ENCODE measurements around the gene TMEM233. TPM values are rescaled to one million over a fixed set of nuclear protein-coding genes. Genes with fewer than 3 reads are reported as not detected.

TMEM233 gene
- total and polyA plus RNA-seq, 2 of the 8 experiments (the other 6 are each of a cell fraction or from before 2014, with no cell fraction given) = 0.09 TPM

GRCh38 chr12:119603767-119604166 lies 10.2 kb downstream of the TMEM233 start:
- CTCF ChIA-PET (ENCODE audit: partially characterized antibody) = interaction anchor here (1.1 to 1.5 kb wide), 2 partner anchors 11 to 39 kb away, joined by 3 read pairs; no protein-coding TSS in a partner anchor
- H2BK15ac ChIP-seq (ENCODE audit: low read length) = no peak overlapping the region
- H4K5ac ChIP-seq (ENCODE audit: insufficient read length, low read depth, low read length) = no peak overlapping the region
- H3K23me2 ChIP-seq (ENCODE audit: low read depth, low read length) = no peaks in the 10 kb centered on the region
- DNase-seq (ENCODE audit: low read depth in 1 of 2, low spot score in 2 of 2) (no peak), FAIRE-seq (no peak)
- H2AK5ac ChIP-seq (ENCODE audit: low read depth, low read length) = no peak overlapping the region
- H3K4ac ChIP-seq (replicated peaks; ENCODE audit: insufficient read length, low read depth, low read length) = no peak overlapping the region
- H3K4me1 ChIP-seq (replicated peaks in 1 of 4; ENCODE audit: control insufficient read depth in 3 of 4, insufficient read depth in 4 of 4, low read length in 3 of 4) = no peaks in the 10 kb centered on the region
- no peak overlapping the region for H3K56ac ChIP-seq (replicated peaks; ENCODE audit: insufficient read length, low read depth, low read length)
- no peak overlapping the region for H2BK5ac ChIP-seq (ENCODE audit: low read depth, low read length)
- H3K27ac ChIP-seq (ENCODE audit: low read depth, low read length) = no peak overlapping the region
- H2BK20ac ChIP-seq (ENCODE audit: low read length) = no peak overlapping the region
- WGBS, 2 experiments (ENCODE audit: extremely low coverage in 1 of 2, insufficient coverage in 1 of 2, insufficient read length in 1 of 2, insufficient replicate concordance in 2 of 2, low coverage in 1 of 2, low lambda C conversion rate in 2 of 2, missing lambda C conversion rate in 1 of 2) = 91% methylated on average over 2 of the region's 2 CpGs; no CpG with 5 or more reads in 1 of the 2 experiments
- no peak overlapping the region for H3K4me3 ChIP-seq (ENCODE audit: extremely low read depth in 1 of 4, insufficient read depth in 2 of 4, low read depth in 3 of 4, low read length in 4 of 4)
- peaks cover 0 to 1% of the 10 kb centered on the region in 2 experiments for H4K20me1 ChIP-seq (replicated peaks in 1 of 2; ENCODE audit: control insufficient read depth in 1 of 2, insufficient read depth in 2 of 2, low read length in 2 of 2)
- H3K4me2 ChIP-seq (ENCODE audit: insufficient read depth in 1 of 2, low read depth in 2 of 2, low read length in 2 of 2) = no peak overlapping the region
- H3K27me3 ChIP-seq (replicated peaks in 1 of 4; ENCODE audit: control insufficient read depth in 3 of 4, extremely low read depth in 1 of 4, insufficient read depth in 3 of 4, low read length in 3 of 4) = 0 out of 7 replicates have a peak, but pooled peaks cover 0 to 2% (median 0%) of the 10 kb centered on the region in 4 experiments
- no peak overlapping the region for H3K18ac ChIP-seq (ENCODE audit: extremely low read depth, low read length)
- no peak overlapping the region for H4K91ac ChIP-seq (replicated peaks; ENCODE audit: insufficient read length, low read length)
- no peak overlapping the region for H2BK120ac ChIP-seq (replicated peaks; ENCODE audit: low read depth, low read length)
- no peaks in the 10 kb centered on the region for H3K36me3 ChIP-seq (ENCODE audit: control insufficient read depth in 2 of 4, insufficient read depth in 4 of 4, low read length in 3 of 4)
- no peak overlapping the region for H3K23ac ChIP-seq (ENCODE audit: insufficient read length)
- H3K9me3 ChIP-seq (ENCODE audit: insufficient read depth in 2 of 2, low read depth in 1 of 2, low read length in 1 of 2) = no peaks in the 10 kb centered on the region
- H2BK12ac ChIP-seq (ENCODE audit: low read depth, low read length) = no peak overlapping the region
- H3K79me2 ChIP-seq (ENCODE audit: control insufficient read depth in 1 of 2, insufficient read depth in 2 of 2, low read length in 2 of 2) = no peaks in the 10 kb centered on the region
- H4K8ac ChIP-seq (ENCODE audit: extremely low read depth, insufficient read depth, low read length) = no peak overlapping the region
- H3K79me1 ChIP-seq (ENCODE audit: low read depth, low read length) = no peaks in the 10 kb centered on the region
- no peak overlapping the region for H3K9ac ChIP-seq (replicated peaks in 1 of 4; ENCODE audit: extremely low read depth in 1 of 4, low read depth in 3 of 4, low read length in 3 of 4)
- no peak overlapping the region for H3K14ac ChIP-seq (ENCODE audit: insufficient read length)
- no peak overlapping the region for H2AFZ ChIP-seq (ENCODE audit: low read length)
- POLR2A ChIA-PET (ENCODE audit: partially characterized antibody) = no interaction called here
- TF ChIP-seq GABPA (IDR thresholded peaks at IDR 0.05; ENCODE audit: borderline replicate concordance, insufficient read depth, low read length) = no peak
- TF ChIP-seq CREB1 (IDR thresholded peaks at IDR 0.05) = no peak
- no peak for TF ChIP-seq GTF2F1 (IDR thresholded peaks at IDR 0.05; ENCODE audit: borderline replicate concordance, low read depth, low read length)
- TF ChIP-seq RFX5 (IDR thresholded peaks at IDR 0.05; ENCODE audit: borderline replicate concordance, low read depth, low read length) = no peak
- TF ChIP-seq EP300 (IDR thresholded peaks at IDR 0.05; ENCODE audit: borderline replicate concordance in 1 of 2, low read depth in 2 of 2, low read length in 2 of 2) = no peak
- TF ChIP-seq KDM5A (IDR thresholded peaks at IDR 0.05; ENCODE audit: low read length) = no peak
- TF ChIP-seq CHD1 (IDR thresholded peaks at IDR 0.05; ENCODE audit: low read depth, low read length) = no peak
- no peak for TF ChIP-seq BACH1 (IDR thresholded peaks at IDR 0.05; ENCODE audit: low read length)
- TF ChIP-seq TBP (IDR thresholded peaks at IDR 0.05; ENCODE audit: low read depth, low read length) = no peak
- TF ChIP-seq E2F6 (IDR thresholded peaks at IDR 0.05) = no peak
- no peak for TF ChIP-seq SIRT6 (IDR thresholded peaks at IDR 0.05; ENCODE audit: low read length)
- no peak for TF ChIP-seq MAFK (IDR thresholded peaks at IDR 0.05; ENCODE audit: low read depth, low read length)
- TF ChIP-seq TCF12 (IDR thresholded peaks at IDR 0.05; ENCODE audit: low read depth, low read length) = no peak
- TF ChIP-seq POLR2AphosphoS5 (IDR thresholded peaks at IDR 0.05; ENCODE audit: low read depth, low read length) = no peak
- TF ChIP-seq FOSL1 (IDR thresholded peaks at IDR 0.05; ENCODE audit: insufficient read depth, low read depth, low read length) = no peak
- TF ChIP-seq YY1 (IDR thresholded peaks at IDR 0.05; ENCODE audit: low read depth, low read length) = no peak
